Glutamatergic neuron (in vitro differentiated cells): ENCODE measurements around the gene TSPAN18. TPM values are rescaled to one million over a fixed set of nuclear protein-coding genes. Genes with fewer than 3 reads are reported as not detected.

ENCODE experiments used
- DNase-seq: peaks from one replicate; pipeline ENCODE4 v3.0.0; 2022
- H3K27ac Mint-ChIP-seq: one replicate; pipeline ENCODE4 v1.8.0; 2020; ENCODE audit warnings: mild to moderate bottlenecking, mixed read lengths, inconsistent platforms; ENCODE audit not compliant: unreplicated experiment
- H3K27me3 Mint-ChIP-seq: one replicate; pipeline ENCODE4 v1.8.0; 2020; ENCODE audit warnings: mild to moderate bottlenecking, moderate library complexity, mixed read lengths, inconsistent platforms; ENCODE audit not compliant: unreplicated experiment
- H3K36me3 Mint-ChIP-seq: one replicate; pipeline ENCODE4 v1.8.0; 2020; ENCODE audit warnings: mild to moderate bottlenecking, mixed read lengths, inconsistent platforms; ENCODE audit not compliant: unreplicated experiment
- H3K4me1 Mint-ChIP-seq: one replicate; pipeline ENCODE4 v1.8.0; 2020; ENCODE audit warnings: mild to moderate bottlenecking, low read depth, mixed read lengths, inconsistent platforms; ENCODE audit not compliant: unreplicated experiment
- H3K4me3 Mint-ChIP-seq: one replicate; pipeline ENCODE4 v1.8.0; 2020; ENCODE audit warnings: mild to moderate bottlenecking, mixed read lengths, inconsistent platforms; ENCODE audit not compliant: unreplicated experiment
- H3K9me3 Mint-ChIP-seq: one replicate; pipeline ENCODE4 v1.8.0; 2020; ENCODE audit warnings: mild to moderate bottlenecking, moderate library complexity, mixed read lengths, inconsistent platforms; ENCODE audit not compliant: unreplicated experiment
- CTCF ChIP-seq: fragments of 200-600 bp; sonication (generic); IDR thresholded peaks from one replicate; pipeline ENCODE4 v1.5.0; 2021; ENCODE audit not compliant: partially characterized antibody, unreplicated experiment
- total RNA-seq: library from RNA; stranded (reverse); fragmentation: NEBNext Ultra II Directional; extraction: Animal tissue kit (Norgen Biotek cat#: 25700); gene quantifications from one replicate; pipeline ENCODE4 v1.2.1, GENCODE V29; 2021; ENCODE audit not compliant: unreplicated experiment

Gene TSPAN18
- total RNA-seq, 1 donor from 2014 or later: 80.4 TPM

GRCh38 chr11:44778195-44779100 lies 51.7 kb downstream of the TSPAN18 start:
- peaks cover 2% of the 10 kb centered on the region for H3K9me3 Mint-ChIP-seq
- TF ChIP-seq CTCF: no peak
- H3K27me3 Mint-ChIP-seq: peaks cover 2% of the 10 kb centered on the region
- H3K4me3 Mint-ChIP-seq: no peak overlapping the region
- H3K36me3 Mint-ChIP-seq: no peaks in the 10 kb centered on the region
- peaks cover 24% of the 10 kb centered on the region for H3K4me1 Mint-ChIP-seq
- DNase-seq: no peak
- H3K27ac Mint-ChIP-seq: no peak overlapping the region

- peaks cover 5% of the 10 kb centered on the region for H3K9me3 Mint-ChIP-seq
- no peak overlapping the region for H3K4me3 Mint-ChIP-seq
- no peaks in the 10 kb centered on the region for H3K36me3 Mint-ChIP-seq
- H3K27ac Mint-ChIP-seq: no peak overlapping the region
- peaks cover 33% of the 10 kb centered on the region for H3K4me1 Mint-ChIP-seq
- no peak for DNase-seq
- TF ChIP-seq CTCF: no peak
- H3K27me3 Mint-ChIP-seq: peaks cover 2% of the 10 kb centered on the region
Measured at GRCh38 chr11:44779736-44780520, 53.2 kb downstream of the TSPAN18 start.

GRCh38 chr11:44780940-44781631 lies 54.3 kb downstream of the TSPAN18 start:
- H3K4me1 Mint-ChIP-seq: peaks cover 41% of the 10 kb centered on the region
- H3K4me3 Mint-ChIP-seq: no peak overlapping the region
- peaks cover 5% of the 10 kb centered on the region for H3K9me3 Mint-ChIP-seq
- H3K27me3 Mint-ChIP-seq: no peaks in the 10 kb centered on the region
- H3K27ac Mint-ChIP-seq: no peak overlapping the region
- H3K36me3 Mint-ChIP-seq: no peaks in the 10 kb centered on the region
- no peak for TF ChIP-seq CTCF
- no peak for DNase-seq

GRCh38 chr11:44781655-44782054 lies 54.9 kb downstream of the TSPAN18 start:
- no peaks in the 10 kb centered on the region for H3K36me3 Mint-ChIP-seq

More at GRCh38 chr11:44781655-44782054, 54.9 kb downstream of the TSPAN18 start:
- H3K4me3 Mint-ChIP-seq: no peak overlapping the region
- TF ChIP-seq CTCF: no peak
- peaks cover 5% of the 10 kb centered on the region for H3K9me3 Mint-ChIP-seq
- no peak for DNase-seq
- H3K27me3 Mint-ChIP-seq: no peaks in the 10 kb centered on the region
- peaks cover 44% of the 10 kb centered on the region for H3K4me1 Mint-ChIP-seq
- no peak overlapping the region for H3K27ac Mint-ChIP-seq
